Hepatocyte (in vitro differentiated cells): Measurements from ENCODE around the gene MYO18B.

Experiments used
- EZH2 ChIP-seq: fragments of 200-600 bp; sonication (generic); IDR thresholded peaks from 2 replicates; pipeline ENCODE4 v1.6.1; 2016; ENCODE audit warnings: antibody characterized with exemption, mild to moderate bottlenecking, borderline replicate concordance
- EZH2phosphoT487 ChIP-seq: fragments of 200-600 bp; sonication (generic); IDR thresholded peaks from one replicate; pipeline ENCODE4 v1.6.1; 2018; ENCODE audit warnings: antibody characterized with exemption, mild to moderate bottlenecking, low read depth, moderate library complexity; ENCODE audit not compliant: unreplicated experiment, severe bottlenecking
- TF ChIP-seq, protein P1 (sequence below): fragments of 200-600 bp; sonication (generic); IDR thresholded peaks from 2 replicates; pipeline ENCODE4 v1.5.1; 2016; ENCODE audit warnings: antibody characterized with exemption, mild to moderate bottlenecking; ENCODE audit not compliant: poor library complexity

DNA sequence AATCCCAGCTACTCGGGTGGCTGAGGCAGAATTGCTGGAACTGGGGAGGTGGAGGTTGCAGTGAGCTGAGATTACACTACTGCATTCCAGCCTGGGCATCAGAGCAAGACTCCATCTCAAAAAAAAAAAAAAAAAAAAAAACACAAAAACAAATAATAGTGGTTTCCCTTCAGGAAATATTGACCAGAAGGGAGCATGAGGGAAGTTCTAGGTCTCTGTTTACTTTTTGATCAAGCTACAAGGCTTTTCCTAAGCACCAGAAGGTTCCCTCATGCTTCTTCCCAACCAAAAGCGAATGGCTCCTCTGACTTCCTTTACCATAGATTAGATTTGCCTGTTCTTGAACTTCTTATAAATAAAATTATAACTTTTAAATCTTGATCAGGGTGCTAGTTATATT, 18.3 kb downstream of the MYO18B start:
- TF ChIP-seq, protein P1, sequence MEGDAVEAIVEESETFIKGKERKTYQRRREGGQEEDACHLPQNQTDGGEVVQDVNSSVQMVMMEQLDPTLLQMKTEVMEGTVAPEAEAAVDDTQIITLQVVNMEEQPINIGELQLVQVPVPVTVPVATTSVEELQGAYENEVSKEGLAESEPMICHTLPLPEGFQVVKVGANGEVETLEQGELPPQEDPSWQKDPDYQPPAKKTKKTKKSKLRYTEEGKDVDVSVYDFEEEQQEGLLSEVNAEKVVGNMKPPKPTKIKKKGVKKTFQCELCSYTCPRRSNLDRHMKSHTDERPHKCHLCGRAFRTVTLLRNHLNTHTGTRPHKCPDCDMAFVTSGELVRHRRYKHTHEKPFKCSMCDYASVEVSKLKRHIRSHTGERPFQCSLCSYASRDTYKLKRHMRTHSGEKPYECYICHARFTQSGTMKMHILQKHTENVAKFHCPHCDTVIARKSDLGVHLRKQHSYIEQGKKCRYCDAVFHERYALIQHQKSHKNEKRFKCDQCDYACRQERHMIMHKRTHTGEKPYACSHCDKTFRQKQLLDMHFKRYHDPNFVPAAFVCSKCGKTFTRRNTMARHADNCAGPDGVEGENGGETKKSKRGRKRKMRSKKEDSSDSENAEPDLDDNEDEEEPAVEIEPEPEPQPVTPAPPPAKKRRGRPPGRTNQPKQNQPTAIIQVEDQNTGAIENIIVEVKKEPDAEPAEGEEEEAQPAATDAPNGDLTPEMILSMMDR, result no peak
- TF ChIP-seq EZH2phosphoT487 (no peak), EZH2 (no peak)
